ENCODE results near the gene DGAT2.
A peak's percentile ranks its signal among the peaks of the same experiment; 100 is the strongest.

The DGAT2 gene

GRCh38 chr11:75802913-75803820 is 34.6 kb downstream of the DGAT2 start:
- peak; percentile 84 for DNase-seq

DNA sequence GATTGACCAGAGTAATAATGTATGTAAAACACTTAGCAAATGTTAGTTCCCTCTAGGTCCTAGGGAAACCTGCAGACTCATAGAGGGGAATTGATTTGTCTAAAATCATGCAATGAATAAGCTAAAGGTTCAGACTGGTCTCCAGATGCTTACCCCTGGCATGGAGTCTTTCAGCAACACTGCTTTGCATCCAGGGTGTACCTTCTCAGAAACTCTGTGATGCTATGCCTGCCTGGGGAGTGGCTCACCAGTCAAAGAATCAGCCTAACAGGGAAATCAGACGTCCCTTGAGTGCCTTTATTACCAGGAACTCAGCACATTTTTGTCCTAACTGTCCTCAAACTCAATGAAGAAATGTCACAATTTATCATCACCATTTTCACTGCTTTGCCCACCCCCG is 40.5 kb downstream of the DGAT2 start:
- no peak for DNase-seq

DNA sequence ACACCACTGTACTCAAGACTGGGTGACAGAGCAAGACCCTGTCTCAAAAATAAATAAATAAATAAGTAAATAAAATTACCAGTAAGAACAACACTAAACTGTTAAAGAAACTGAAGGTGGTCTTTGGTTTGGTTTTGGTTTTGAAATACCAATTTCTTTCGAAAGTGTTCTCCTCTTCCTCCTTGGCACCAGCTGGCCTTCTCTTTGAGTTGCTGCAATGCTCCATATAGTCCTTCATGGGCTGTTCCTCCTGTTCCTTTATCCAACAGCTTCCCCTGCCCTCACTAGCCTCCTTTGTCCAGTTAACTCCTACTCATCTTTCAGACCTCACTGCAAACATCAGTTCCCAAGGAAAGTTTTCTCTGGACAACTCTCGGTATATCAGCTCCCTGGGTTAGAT is 41.4 kb downstream of the DGAT2 start:
- DNase-seq: no peak

DNA sequence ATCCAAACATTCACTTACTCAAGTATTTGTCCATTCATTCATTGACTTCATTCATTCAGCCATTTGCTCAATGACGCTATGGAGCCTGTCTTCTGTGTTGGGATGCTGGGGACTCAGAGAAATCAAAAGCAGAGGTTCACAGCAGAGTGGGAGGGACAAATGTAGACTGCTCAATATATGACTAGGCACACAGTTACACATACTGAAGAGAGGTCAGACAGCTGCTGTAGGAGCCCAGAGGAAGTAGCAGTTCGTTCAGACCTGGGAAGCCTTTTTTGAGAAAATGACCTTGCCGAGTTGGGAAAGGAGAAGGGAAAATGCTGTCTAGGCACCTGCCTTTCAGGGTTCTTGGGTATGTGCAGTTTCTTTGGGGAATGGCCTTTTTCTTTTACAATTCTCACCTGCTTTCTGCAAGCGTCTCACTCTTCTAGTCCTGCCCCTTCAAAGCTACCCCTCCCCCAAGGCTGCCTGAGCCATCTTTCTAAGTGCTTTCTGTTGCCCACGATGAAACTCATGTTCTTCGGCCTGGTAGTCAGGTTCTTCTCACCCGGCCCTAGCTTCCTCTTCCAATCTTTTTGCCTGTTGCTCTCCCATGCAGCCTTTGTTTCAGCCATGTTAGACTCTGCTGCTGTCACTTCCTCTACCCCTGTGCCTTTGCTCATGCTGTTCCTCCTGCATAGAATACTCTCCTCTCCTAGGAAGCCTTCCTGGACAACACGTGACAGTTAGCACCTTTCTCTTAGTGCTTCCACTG is 42.2 kb downstream of the DGAT2 start:
- no peak for DNase-seq

DNA sequence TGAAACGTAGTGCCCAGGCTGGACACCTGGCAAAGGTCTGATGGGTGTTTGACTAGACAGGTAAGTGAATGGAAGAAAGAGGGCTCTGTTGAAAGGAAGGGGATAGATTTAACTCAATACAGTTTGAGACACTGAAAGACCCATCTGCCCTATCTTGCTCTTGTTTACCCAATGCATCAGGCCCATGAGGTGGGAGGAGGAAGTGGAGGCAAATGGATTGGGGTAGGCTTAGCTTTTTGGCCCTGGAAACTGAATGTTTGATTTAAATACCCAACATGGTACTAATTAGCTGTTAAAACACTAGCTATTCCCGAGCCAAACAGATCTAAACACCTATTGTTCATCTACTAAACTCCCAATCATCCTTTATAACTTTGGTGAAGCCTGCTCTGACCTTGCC is 42.9 kb downstream of the DGAT2 start:
- no peak for DNase-seq

- DNase-seq: no peak
Measured at GRCh38 chr11:75812542-75813040, 44.0 kb downstream of the DGAT2 start.

- DNase-seq: no peak
Measured at GRCh38 chr11:75813124-75813523, 44.5 kb downstream of the DGAT2 start.

GRCh38 chr11:75813622-75814039 is 45.1 kb downstream of the DGAT2 start:
- DNase-seq: no peak

GRCh38 chr11:75814363-75814676 is 45.7 kb downstream of the DGAT2 start:
- DNase-seq: no peak

- peak; percentile 96 for DNase-seq
Measured at GRCh38 chr11:75814677-75815344, 46.2 kb downstream of the DGAT2 start, which contains the start of gene UVRAG. Gene UVRAG (plus strand): TSS chr11:75815210. CDS start chr11:75815408, 198 bp downstream.

DNA sequence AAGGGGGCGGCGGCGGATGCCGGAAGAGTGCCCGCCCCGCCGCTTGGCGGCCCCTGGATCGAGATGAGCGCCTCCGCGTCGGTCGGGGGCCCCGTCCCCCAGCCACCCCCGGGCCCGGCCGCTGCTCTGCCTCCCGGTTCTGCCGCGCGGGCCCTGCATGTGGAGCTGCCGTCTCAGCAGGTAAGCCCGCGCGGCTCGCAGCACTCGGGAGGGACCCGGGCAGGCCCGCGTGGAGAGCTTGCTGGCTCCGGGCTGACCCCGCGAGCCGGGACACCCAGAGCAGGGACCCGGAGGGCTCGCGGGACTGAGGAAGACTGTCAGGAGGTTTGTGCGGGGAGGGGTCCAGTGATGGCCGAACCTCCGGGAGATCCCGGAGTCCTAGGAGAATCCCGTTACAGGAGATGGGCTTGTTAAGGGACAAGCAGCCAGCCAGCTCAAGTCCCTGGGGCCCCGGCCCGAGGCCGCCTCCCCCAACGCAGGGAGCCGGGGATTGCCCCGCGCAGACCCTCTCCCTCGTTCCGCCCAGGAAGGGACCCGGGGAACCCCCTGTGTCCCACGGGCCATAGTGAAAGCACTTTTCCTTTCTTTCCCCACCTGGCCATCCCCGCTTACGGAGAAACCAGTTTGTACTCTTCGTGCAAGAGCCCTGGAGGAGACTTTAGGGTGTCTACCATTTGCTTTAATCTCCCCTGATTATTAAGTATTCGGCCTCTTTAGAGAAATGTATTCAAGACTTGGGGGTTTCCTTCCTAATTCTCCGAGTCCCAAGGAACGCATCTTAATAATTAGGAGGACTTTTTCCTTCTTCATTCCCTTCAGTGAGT is 47.0 kb downstream of the DGAT2 start:
- DNase-seq: no peak

- no peak for DNase-seq
Measured at GRCh38 chr11:75816561-75817239, 48.1 kb downstream of the DGAT2 start.

DNA sequence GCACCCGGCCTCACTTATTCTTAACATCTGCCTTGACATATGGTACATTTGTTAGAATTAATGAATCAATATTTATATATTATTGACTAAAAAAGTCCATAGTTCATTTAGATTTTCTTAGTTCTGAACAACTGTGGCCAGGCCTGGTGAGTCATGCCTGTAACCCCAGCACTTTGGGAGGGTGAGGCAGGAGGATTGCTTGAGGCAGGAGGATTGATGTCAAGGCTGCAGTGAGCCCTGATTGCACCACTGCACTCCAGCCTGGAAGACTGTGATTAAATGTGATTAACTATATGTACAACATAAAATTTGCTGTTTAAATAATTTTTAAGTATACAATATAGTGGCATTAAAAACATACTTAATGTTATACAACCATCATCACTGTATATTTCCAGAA is 52.1 kb downstream of the DGAT2 start:
- no peak for DNase-seq

DNA sequence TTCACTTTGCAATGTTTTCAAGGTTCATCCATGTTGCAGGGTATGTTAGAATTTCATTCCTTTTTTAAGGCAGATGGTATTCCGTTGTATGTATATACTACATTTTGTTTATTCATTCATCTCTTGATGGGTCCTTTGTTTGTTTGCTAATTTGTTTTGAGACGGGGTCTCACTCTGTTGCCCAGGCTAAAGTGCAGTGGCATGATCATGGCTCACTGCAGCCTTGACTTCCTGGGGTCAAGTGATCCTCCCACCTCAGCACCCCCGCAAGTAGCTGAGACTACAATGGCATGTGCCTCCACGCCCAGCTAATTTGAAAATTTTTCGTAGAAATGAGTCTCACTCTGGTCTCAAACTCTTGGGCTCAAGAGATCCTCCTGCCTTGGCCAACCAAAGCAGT is 52.6 kb downstream of the DGAT2 start:
- DNase-seq: no peak

GRCh38 chr11:75822541-75822940 is 54.0 kb downstream of the DGAT2 start:
- no peak for DNase-seq

- DNase-seq: no peak
Measured at GRCh38 chr11:75823415-75823814, 54.8 kb downstream of the DGAT2 start.

- DNase-seq: no peak
Measured at GRCh38 chr11:75823946-75824345, 55.4 kb downstream of the DGAT2 start.

GRCh38 chr11:75826461-75827230 is 58.1 kb downstream of the DGAT2 start:
- no peak for DNase-seq

DNA sequence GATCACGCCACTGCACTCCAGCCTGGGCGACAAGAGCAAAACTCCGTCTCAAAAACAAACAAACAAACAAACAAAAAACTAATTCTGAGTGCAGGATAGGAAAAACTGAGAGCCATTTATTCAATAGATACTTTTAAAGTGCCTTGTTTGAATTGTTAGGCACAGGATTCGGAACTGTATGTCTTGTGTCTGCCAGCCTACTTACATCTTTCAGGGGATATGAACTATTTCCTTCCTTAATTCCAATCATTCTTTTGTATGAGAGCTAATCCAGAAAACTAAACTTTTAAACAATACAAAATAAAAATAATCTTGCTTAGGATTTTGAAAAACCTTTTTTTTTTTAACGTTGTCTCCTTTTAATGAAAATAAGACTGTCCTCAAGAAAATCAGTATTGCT is 59.0 kb downstream of the DGAT2 start:
- no peak for DNase-seq

- DNase-seq: no peak
Measured at GRCh38 chr11:75831915-75832502, 63.4 kb downstream of the DGAT2 start.

GRCh38 chr11:75834728-75835127 is 66.2 kb downstream of the DGAT2 start:
- DNase-seq: no peak

All from activated CD8-positive, alpha-beta memory T cell treated with anti-CD3 and anti-CD28 coated beads, Interleukin-2, amount 50 U/mL, for 48 hours (primary cell).